Measurements from ENCODE around the gene CCDC177.
A peak's percentile ranks its signal among the peaks of the same experiment; 100 is the strongest.

CCDC177 gene

GRCh38 chr14:69616408-69616773 is 41.7 kb upstream of the CCDC177 start:
- ChIA-PET CTCF (interaction anchor here (0.7 to 1.9 kb wide), 5 partner anchors 10 to 88 kb away, joined by 3 to 6 read pairs (median 3); no protein-coding TSS in a partner anchor), POLR2A (interaction anchor here (0.7 to 1.6 kb wide), 4 partner anchors 11 to 152 kb away, joined by 3 to 6 read pairs (median 3); no protein-coding TSS in a partner anchor)
- 67% methylated on average over 1 of the region's 1 CpG for WGBS (ENCODE audit: insufficient coverage)
- Histone ChIP-seq H3K4me1 (ENCODE audit: control extremely low read depth in 1 of 4, control insufficient read depth in 4 of 4, insufficient read depth in 4 of 4, low read length in 3 of 4) (peaks cover 52 to 92% (median 89%) of the 10 kb centered on the region in 4 experiments), H3K9me3 (ENCODE audit: control extremely low read depth in 1 of 5, control insufficient read depth in 4 of 5, insufficient read depth in 2 of 5, low read depth in 1 of 5, low read length in 4 of 5) (no peaks in the 10 kb centered on the region), H3K27me3 (replicated peaks in 2 of 5; ENCODE audit: control insufficient read depth in 4 of 5, insufficient read depth in 5 of 5, low read length in 4 of 5) (no peaks in the 10 kb centered on the region), H3K4me3 (ENCODE audit: control insufficient read depth in 1 of 7, extremely low read depth in 1 of 7, insufficient read depth in 4 of 7, low read depth in 2 of 7, low read length in 6 of 7) (peak overlapping the region in 5 of 7 experiments; percentile 43 to 62 (median 52)), H3K27ac (ENCODE audit: insufficient read depth in 1 of 2, low read depth in 1 of 2, low read length in 2 of 2, poor library complexity in 1 of 2, severe bottlenecking in 2 of 2) (peak overlapping the region; percentile 59 to 87), H3K36me3 (ENCODE audit: control insufficient read depth in 4 of 4, insufficient read depth in 4 of 4, low read length in 3 of 4) (peaks cover 0 to 6% (median 3%) of the 10 kb centered on the region in 4 experiments)
- no peak for DNase-seq

GRCh38 chr14:69615496-69616407 is 41.1 kb upstream of the CCDC177 start:
- Histone ChIP-seq H3K4me3 (ENCODE audit: control insufficient read depth in 1 of 7, extremely low read depth in 1 of 7, insufficient read depth in 4 of 7, low read depth in 2 of 7, low read length in 6 of 7) (peak overlapping the region in 6 of 7 experiments; percentile 1 to 62 (median 49)), H3K27ac (ENCODE audit: insufficient read depth in 1 of 2, low read depth in 1 of 2, low read length in 2 of 2, poor library complexity in 1 of 2, severe bottlenecking in 2 of 2) (peak overlapping the region; percentile 59 to 87), H3K27me3 (replicated peaks in 2 of 5; ENCODE audit: control insufficient read depth in 4 of 5, insufficient read depth in 5 of 5, low read length in 4 of 5) (no peaks in the 10 kb centered on the region), H3K36me3 (ENCODE audit: control insufficient read depth in 4 of 4, insufficient read depth in 4 of 4, low read length in 3 of 4) (peaks cover 0 to 6% (median 3%) of the 10 kb centered on the region in 4 experiments), H3K9me3 (ENCODE audit: control extremely low read depth in 1 of 5, control insufficient read depth in 4 of 5, insufficient read depth in 2 of 5, low read depth in 1 of 5, low read length in 4 of 5) (no peaks in the 10 kb centered on the region), H3K4me1 (ENCODE audit: control extremely low read depth in 1 of 4, control insufficient read depth in 4 of 4, insufficient read depth in 4 of 4, low read length in 3 of 4) (peaks cover 52 to 90% (median 87%) of the 10 kb centered on the region in 4 experiments)
- WGBS (ENCODE audit: insufficient coverage) = 13% methylated on average over 6 of the region's 9 CpGs
- ChIA-PET POLR2A (interaction anchor here (0.7 to 1.6 kb wide), 4 partner anchors 10 to 153 kb away, joined by 3 to 6 read pairs (median 3); no protein-coding TSS in a partner anchor), CTCF (interaction anchor here (1.0 to 1.9 kb wide), 5 partner anchors 13 to 88 kb away, joined by 3 to 8 read pairs (median 4); no protein-coding TSS in a partner anchor)
- peak; percentile 72 to 89 (median 88) for DNase-seq

GRCh38 chr14:69615121-69615495 is 40.4 kb upstream of the CCDC177 start:
- no peaks in the 10 kb centered on the region for H3K9me3 ChIP-seq (ENCODE audit: control extremely low read depth in 1 of 5, control insufficient read depth in 4 of 5, insufficient read depth in 2 of 5, low read depth in 1 of 5, low read length in 4 of 5)
- H3K4me1 ChIP-seq (ENCODE audit: control extremely low read depth in 1 of 4, control insufficient read depth in 4 of 4, insufficient read depth in 4 of 4, low read length in 3 of 4) = peaks cover 53 to 90% (median 87%) of the 10 kb centered on the region in 4 experiments
- POLR2A ChIA-PET = interaction anchor here (1.0 kb wide), 1 partner anchor 10 kb away, joined by 3 read pairs; no protein-coding TSS in a partner anchor
- no peaks in the 10 kb centered on the region for H3K27me3 ChIP-seq (replicated peaks in 2 of 5; ENCODE audit: control insufficient read depth in 4 of 5, insufficient read depth in 5 of 5, low read length in 4 of 5)
- H3K36me3 ChIP-seq (ENCODE audit: control insufficient read depth in 4 of 4, insufficient read depth in 4 of 4, low read length in 3 of 4) = peaks cover 0 to 6% (median 3%) of the 10 kb centered on the region in 4 experiments
- no peak for DNase-seq
- peak overlapping the region in 5 of 7 experiments; percentile 43 to 62 (median 52) for H3K4me3 ChIP-seq (ENCODE audit: control insufficient read depth in 1 of 7, extremely low read depth in 1 of 7, insufficient read depth in 4 of 7, low read depth in 2 of 7, low read length in 6 of 7)
- 79% methylated on average over 3 of the region's 5 CpGs for WGBS (ENCODE audit: insufficient coverage)
- CTCF ChIA-PET = interaction anchor here (1.0 to 1.7 kb wide), 5 partner anchors 9 to 88 kb away, joined by 3 to 8 read pairs (median 4); no protein-coding TSS in a partner anchor
- H3K27ac ChIP-seq (ENCODE audit: insufficient read depth in 1 of 2, low read depth in 1 of 2, low read length in 2 of 2, poor library complexity in 1 of 2, severe bottlenecking in 2 of 2) = peak overlapping the region; percentile 59 to 87

- ChIA-PET CTCF (interaction anchor here (1.0 to 1.7 kb wide), 5 partner anchors 9 to 89 kb away, joined by 3 to 8 read pairs (median 4); no protein-coding TSS in a partner anchor), POLR2A (no interaction called here)
- peak overlapping the region in 1 of 2 experiments; percentile 87 for H3K27ac ChIP-seq (ENCODE audit: insufficient read depth in 1 of 2, low read depth in 1 of 2, low read length in 2 of 2, poor library complexity in 1 of 2, severe bottlenecking in 2 of 2)
- peaks cover 50 to 89% (median 85%) of the 10 kb centered on the region in 4 experiments for H3K4me1 ChIP-seq (ENCODE audit: control extremely low read depth in 1 of 4, control insufficient read depth in 4 of 4, insufficient read depth in 4 of 4, low read length in 3 of 4)
- no peaks in the 10 kb centered on the region for H3K9me3 ChIP-seq (ENCODE audit: control extremely low read depth in 1 of 5, control insufficient read depth in 4 of 5, insufficient read depth in 2 of 5, low read depth in 1 of 5, low read length in 4 of 5)
- H3K36me3 ChIP-seq (ENCODE audit: control insufficient read depth in 4 of 4, insufficient read depth in 4 of 4, low read length in 3 of 4) = peaks cover 0 to 6% (median 2%) of the 10 kb centered on the region in 4 experiments
- H3K4me3 ChIP-seq (ENCODE audit: control insufficient read depth in 1 of 7, extremely low read depth in 1 of 7, insufficient read depth in 4 of 7, low read depth in 2 of 7, low read length in 6 of 7) = peak overlapping the region in 3 of 7 experiments; percentile 7 to 55 (median 11)
- peak; percentile 75 to 93 (median 89) for DNase-seq
- no peaks in the 10 kb centered on the region for H3K27me3 ChIP-seq (replicated peaks in 2 of 5; ENCODE audit: control insufficient read depth in 4 of 5, insufficient read depth in 5 of 5, low read length in 4 of 5)
- no CpG with 5 or more reads among the region's 2 CpGs for WGBS (ENCODE audit: insufficient coverage)
These were observed 39.9 kb upstream of the CCDC177 start for GRCh38 chr14:69614592-69614991.

- no peak for DNase-seq
- 100% methylated on average over 2 of the region's 4 CpGs for WGBS (ENCODE audit: insufficient coverage)
- no peaks in the 10 kb centered on the region for H3K9me3 ChIP-seq (ENCODE audit: control extremely low read depth in 1 of 5, control insufficient read depth in 4 of 5, insufficient read depth in 2 of 5, low read depth in 1 of 5, low read length in 4 of 5)
- POLR2A ChIA-PET = no interaction called here
- peak overlapping the region in 6 of 7 experiments; percentile 14 to 87 (median 74) for H3K4me3 ChIP-seq (ENCODE audit: control insufficient read depth in 1 of 7, extremely low read depth in 1 of 7, insufficient read depth in 4 of 7, low read depth in 2 of 7, low read length in 6 of 7)
- H3K4me1 ChIP-seq (ENCODE audit: control extremely low read depth in 1 of 4, control insufficient read depth in 4 of 4, insufficient read depth in 4 of 4, low read length in 3 of 4) = peaks cover 49 to 79% (median 75%) of the 10 kb centered on the region in 4 experiments
- CTCF ChIA-PET = interaction anchor here (1.4 to 1.6 kb wide), 3 partner anchors 35 to 107 kb away, joined by 4 to 6 read pairs (median 4); no protein-coding TSS in a partner anchor
- peak overlapping the region; percentile 78 to 90 for H3K27ac ChIP-seq (ENCODE audit: insufficient read depth in 1 of 2, low read depth in 1 of 2, low read length in 2 of 2, poor library complexity in 1 of 2, severe bottlenecking in 2 of 2)
- H3K27me3 ChIP-seq (replicated peaks in 2 of 5; ENCODE audit: control insufficient read depth in 4 of 5, insufficient read depth in 5 of 5, low read length in 4 of 5) = no peaks in the 10 kb centered on the region
- H3K36me3 ChIP-seq (ENCODE audit: control insufficient read depth in 4 of 4, insufficient read depth in 4 of 4, low read length in 3 of 4) = peaks cover 0 to 6% (median 2%) of the 10 kb centered on the region in 4 experiments
These were observed 38.8 kb upstream of the CCDC177 start for GRCh38 chr14:69613312-69614073.

GRCh38 chr14:69612783-69613130 is 38.1 kb upstream of the CCDC177 start:
- no peaks in the 10 kb centered on the region for H3K27me3 ChIP-seq (replicated peaks in 2 of 5; ENCODE audit: control insufficient read depth in 4 of 5, insufficient read depth in 5 of 5, low read length in 4 of 5)
- DNase-seq = no peak
- H3K9me3 ChIP-seq (ENCODE audit: control extremely low read depth in 1 of 5, control insufficient read depth in 4 of 5, insufficient read depth in 2 of 5, low read depth in 1 of 5, low read length in 4 of 5) = no peaks in the 10 kb centered on the region
- ChIA-PET POLR2A (interaction anchor here (1.0 kb wide), 1 partner anchor 13 kb away, joined by 3 read pairs; no protein-coding TSS in a partner anchor), CTCF (interaction anchor here (0.7 to 1.6 kb wide), 7 partner anchors 11 to 107 kb away, joined by 3 to 6 read pairs (median 4); no protein-coding TSS in a partner anchor)
- H3K36me3 ChIP-seq (ENCODE audit: control insufficient read depth in 4 of 4, insufficient read depth in 4 of 4, low read length in 3 of 4) = peaks cover 0 to 6% (median 2%) of the 10 kb centered on the region in 4 experiments
- H3K27ac ChIP-seq (ENCODE audit: insufficient read depth in 1 of 2, low read depth in 1 of 2, low read length in 2 of 2, poor library complexity in 1 of 2, severe bottlenecking in 2 of 2) = peak overlapping the region; percentile 78 to 90
- peak overlapping the region in 6 of 7 experiments; percentile 45 to 87 (median 77) for H3K4me3 ChIP-seq (ENCODE audit: control insufficient read depth in 1 of 7, extremely low read depth in 1 of 7, insufficient read depth in 4 of 7, low read depth in 2 of 7, low read length in 6 of 7)
- WGBS (ENCODE audit: insufficient coverage) = no CpG with 5 or more reads among the region's 2 CpGs
- peaks cover 42 to 72% (median 67%) of the 10 kb centered on the region in 4 experiments for H3K4me1 ChIP-seq (ENCODE audit: control extremely low read depth in 1 of 4, control insufficient read depth in 4 of 4, insufficient read depth in 4 of 4, low read length in 3 of 4)
